Measurements from ENCODE around the gene CAB39.

DNA sequence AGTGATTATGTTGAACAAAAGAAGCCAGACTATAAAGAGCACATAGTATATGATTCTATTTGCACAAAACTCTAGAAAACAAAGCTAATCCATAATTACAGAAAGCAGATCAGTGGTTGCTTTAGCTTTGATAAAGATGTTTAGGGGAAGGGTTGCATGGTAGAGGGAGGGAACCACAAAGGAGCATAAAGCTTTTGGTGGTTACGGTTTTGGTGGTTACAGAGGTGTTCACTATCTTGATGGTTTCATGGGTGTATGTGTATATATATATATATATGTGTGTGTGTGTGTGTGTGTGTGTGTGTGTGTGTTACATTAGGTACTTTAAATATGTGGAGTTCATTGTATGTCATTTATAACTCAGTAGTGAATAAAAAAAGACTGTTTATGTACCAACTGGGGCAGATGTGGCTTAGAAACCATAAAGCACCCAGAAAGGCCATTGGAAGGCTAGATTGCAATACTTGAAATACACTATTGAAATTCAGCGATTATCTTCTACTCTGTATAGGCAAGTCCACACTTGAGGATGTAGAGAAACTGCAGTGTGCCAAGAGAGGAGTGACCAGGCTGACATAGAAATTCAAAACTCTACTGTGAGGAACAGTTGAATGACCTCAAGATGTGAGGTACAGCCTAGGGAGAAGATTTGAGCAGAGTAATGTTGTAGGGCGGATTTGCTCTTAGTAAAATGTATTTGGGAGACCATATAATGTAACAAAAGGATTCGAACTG, 60.6 kb downstream of the CAB39 start:
- TF ChIP-seq, protein P1, sequence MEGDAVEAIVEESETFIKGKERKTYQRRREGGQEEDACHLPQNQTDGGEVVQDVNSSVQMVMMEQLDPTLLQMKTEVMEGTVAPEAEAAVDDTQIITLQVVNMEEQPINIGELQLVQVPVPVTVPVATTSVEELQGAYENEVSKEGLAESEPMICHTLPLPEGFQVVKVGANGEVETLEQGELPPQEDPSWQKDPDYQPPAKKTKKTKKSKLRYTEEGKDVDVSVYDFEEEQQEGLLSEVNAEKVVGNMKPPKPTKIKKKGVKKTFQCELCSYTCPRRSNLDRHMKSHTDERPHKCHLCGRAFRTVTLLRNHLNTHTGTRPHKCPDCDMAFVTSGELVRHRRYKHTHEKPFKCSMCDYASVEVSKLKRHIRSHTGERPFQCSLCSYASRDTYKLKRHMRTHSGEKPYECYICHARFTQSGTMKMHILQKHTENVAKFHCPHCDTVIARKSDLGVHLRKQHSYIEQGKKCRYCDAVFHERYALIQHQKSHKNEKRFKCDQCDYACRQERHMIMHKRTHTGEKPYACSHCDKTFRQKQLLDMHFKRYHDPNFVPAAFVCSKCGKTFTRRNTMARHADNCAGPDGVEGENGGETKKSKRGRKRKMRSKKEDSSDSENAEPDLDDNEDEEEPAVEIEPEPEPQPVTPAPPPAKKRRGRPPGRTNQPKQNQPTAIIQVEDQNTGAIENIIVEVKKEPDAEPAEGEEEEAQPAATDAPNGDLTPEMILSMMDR (conservative IDR thresholded peaks at IDR 0.05 in 1 of 2, IDR thresholded peaks at IDR 0.05 in 1 of 2; ENCODE audit: low read depth in 1 of 2, low read length in 2 of 2) = no peak
- TF ChIP-seq EZH2 (IDR thresholded peaks at IDR 0.05; ENCODE audit: low read length, missing control alignments) = no peak

All from fibroblast of lung (primary cell).